ENCODE data around the gene KATNAL1. TPM values are rescaled to one million over a fixed set of nuclear protein-coding genes. Genes with fewer than 3 reads are reported as not detected.

KATNAL1 gene
- total RNA-seq, 1 experiment from 2014 or later = 14.2 TPM

DNA sequence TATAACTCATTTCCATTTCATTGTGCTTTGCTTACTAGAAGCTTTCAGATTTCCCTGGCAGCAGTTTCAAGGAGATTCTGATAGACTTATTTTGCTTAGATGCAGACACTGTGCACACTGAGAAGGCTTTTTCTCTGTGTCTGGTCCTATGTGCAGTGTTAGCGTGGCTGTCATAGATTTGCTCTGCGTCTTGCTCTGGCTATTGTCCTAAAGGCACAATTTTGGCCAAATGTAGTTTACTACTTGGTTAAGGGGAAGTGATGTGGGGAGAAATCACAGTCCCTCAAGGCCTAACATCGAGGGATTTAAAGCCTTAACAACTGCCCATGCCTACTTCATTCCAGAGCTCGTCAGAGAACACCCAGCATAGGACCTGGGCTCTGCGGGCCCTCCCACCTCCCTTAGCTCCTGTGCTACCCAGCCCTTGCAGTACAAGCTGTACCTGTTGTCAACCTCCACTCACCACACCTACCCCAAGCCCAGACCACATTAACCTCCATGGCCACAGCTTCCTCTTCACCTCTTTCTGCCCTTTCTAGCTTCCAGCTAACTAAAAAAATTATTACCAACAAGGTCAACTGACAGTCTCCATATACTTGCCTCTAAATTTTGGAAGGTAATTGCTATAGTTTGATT lies 38.9 kb upstream of the KATNAL1 start (continued):
- TF ChIP-seq, protein P1, sequence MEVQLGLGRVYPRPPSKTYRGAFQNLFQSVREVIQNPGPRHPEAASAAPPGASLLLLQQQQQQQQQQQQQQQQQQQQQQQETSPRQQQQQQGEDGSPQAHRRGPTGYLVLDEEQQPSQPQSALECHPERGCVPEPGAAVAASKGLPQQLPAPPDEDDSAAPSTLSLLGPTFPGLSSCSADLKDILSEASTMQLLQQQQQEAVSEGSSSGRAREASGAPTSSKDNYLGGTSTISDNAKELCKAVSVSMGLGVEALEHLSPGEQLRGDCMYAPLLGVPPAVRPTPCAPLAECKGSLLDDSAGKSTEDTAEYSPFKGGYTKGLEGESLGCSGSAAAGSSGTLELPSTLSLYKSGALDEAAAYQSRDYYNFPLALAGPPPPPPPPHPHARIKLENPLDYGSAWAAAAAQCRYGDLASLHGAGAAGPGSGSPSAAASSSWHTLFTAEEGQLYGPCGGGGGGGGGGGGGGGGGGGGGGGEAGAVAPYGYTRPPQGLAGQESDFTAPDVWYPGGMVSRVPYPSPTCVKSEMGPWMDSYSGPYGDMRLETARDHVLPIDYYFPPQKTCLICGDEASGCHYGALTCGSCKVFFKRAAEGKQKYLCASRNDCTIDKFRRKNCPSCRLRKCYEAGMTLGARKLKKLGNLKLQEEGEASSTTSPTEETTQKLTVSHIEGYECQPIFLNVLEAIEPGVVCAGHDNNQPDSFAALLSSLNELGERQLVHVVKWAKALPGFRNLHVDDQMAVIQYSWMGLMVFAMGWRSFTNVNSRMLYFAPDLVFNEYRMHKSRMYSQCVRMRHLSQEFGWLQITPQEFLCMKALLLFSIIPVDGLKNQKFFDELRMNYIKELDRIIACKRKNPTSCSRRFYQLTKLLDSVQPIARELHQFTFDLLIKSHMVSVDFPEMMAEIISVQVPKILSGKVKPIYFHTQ (CRISPR knock-in tag; IDR thresholded peaks at IDR 0.05) = no peak

DNA sequence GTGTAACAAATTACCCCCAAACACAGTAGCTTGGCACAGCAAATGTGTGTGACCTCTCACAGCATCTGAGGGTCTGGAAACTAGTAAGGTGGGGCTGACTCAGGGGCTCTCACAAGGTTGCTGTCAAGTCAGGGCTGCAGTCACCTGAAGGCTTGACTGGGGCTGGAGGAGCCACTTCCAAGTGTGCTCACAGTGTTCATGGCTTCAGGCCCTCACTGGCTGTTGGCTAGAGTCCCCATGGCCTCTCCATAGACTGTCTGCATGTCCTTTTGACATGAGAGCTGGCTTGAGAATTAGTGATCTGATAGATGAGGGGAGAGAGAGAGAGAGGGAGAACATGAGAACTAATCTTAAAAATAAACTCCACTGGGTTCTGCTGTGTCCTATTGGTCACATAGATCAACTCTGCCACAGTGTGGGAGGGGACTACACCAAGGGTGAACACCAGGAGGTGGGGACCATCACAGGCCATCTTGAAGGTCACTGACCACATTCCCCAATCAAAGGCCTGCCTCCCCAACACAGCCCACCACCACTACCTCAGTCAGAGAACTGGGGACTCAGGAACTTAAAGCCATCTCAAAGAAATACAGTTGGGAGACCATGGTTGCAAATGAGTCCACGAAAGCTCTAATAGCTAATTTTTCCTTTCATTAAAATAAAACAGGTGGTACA lies 38.2 kb upstream of the KATNAL1 start:
- POLR2A ChIA-PET = no interaction called here
- TF ChIP-seq CBFB (CRISPR knock-in tag; IDR thresholded peaks at IDR 0.05; ENCODE audit: low read depth) (no peak), PRRX2 (CRISPR knock-in tag; IDR thresholded peaks at IDR 0.05) (no peak), KAT7 (CRISPR knock-in tag; IDR thresholded peaks at IDR 0.05; ENCODE audit: borderline replicate concordance) (no peak), ZNF416 (CRISPR knock-in tag; IDR thresholded peaks at IDR 0.05) (no peak), ZNF396 (CRISPR knock-in tag; IDR thresholded peaks at IDR 0.05; ENCODE audit: borderline replicate concordance) (no peak), EMX1 (CRISPR knock-in tag; IDR thresholded peaks at IDR 0.05) (no peak)
- Mint-ChIP-seq H3K27ac (no peak overlapping the region), H3K36me3 (no peaks in the 10 kb centered on the region), H3K4me1 (no peaks in the 10 kb centered on the region), H3K9me3 (no peaks in the 10 kb centered on the region), H3K4me3 (no peak overlapping the region), H3K27me3 (ENCODE audit: low read depth) (no peaks in the 10 kb centered on the region)
- no peak for DNase-seq (ENCODE audit: low spot score)
- no peak for ATAC-seq
- CTCF ChIA-PET = no interaction called here

DNA sequence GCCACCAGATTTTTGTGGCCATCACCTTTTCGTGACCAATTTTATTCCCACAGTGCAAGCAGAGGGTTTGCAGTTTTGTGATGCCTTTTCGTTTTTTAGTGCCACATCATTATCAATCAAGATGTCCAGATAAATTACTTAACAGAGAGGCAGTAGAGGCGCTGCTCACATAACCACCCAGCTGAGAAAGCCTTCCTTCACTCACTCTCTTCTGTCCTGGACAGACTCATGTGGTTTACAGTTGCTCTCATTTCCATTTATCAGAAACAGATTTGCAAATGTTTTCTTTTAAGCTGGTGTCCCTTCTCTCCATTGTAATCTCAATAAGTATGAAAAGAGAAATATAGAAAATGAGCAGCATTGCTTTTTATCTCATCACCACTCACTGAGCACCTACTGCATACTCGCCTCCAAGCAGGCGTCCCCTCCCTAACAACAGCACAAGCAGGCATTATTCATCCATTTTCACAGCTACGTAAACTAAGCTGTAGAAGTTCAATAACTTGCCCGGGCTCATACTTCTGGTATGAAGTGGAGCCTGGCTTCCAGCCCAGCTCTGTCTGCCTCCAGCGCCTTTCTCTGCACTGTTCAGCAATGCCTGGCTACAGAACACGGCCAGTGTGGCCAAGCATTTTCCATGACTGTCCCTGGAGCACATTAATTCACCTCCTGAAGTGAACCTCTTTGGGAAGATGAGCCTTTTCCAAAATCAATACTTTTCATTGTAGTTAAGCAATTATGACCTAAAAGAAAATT lies 34.6 kb upstream of the KATNAL1 start:
- no peak for DNase-seq (ENCODE audit: low spot score)
- ChIA-PET POLR2A (no interaction called here), CTCF (interaction anchor here (0.6 to 0.8 kb wide), 2 partner anchors 91 to 209 kb away, joined by 3 to 4 read pairs; no protein-coding TSS in a partner anchor)
- H3K27ac Mint-ChIP-seq = no peak overlapping the region; the same call in 1 of the 2 replicates
- H3K36me3 Mint-ChIP-seq = no peaks in the 10 kb centered on the region
- H3K4me1 Mint-ChIP-seq = peaks cover 7% of the 10 kb centered on the region
- no peak for ATAC-seq
- no peak overlapping the region for H3K4me3 Mint-ChIP-seq
- H3K9me3 Mint-ChIP-seq = no peaks in the 10 kb centered on the region
- H3K27me3 Mint-ChIP-seq (ENCODE audit: low read depth) = no peaks in the 10 kb centered on the region
- TF ChIP-seq, protein P2, sequence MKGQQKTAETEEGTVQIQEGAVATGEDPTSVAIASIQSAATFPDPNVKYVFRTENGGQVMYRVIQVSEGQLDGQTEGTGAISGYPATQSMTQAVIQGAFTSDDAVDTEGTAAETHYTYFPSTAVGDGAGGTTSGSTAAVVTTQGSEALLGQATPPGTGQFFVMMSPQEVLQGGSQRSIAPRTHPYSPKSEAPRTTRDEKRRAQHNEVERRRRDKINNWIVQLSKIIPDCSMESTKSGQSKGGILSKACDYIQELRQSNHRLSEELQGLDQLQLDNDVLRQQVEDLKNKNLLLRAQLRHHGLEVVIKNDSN (CRISPR knock-in tag; IDR thresholded peaks at IDR 0.05) = no peak
- no peak for TF ChIP-seq RELA (CRISPR knock-in tag; IDR thresholded peaks at IDR 0.05; ENCODE audit: borderline replicate concordance)
- TF ChIP-seq, protein P3, sequence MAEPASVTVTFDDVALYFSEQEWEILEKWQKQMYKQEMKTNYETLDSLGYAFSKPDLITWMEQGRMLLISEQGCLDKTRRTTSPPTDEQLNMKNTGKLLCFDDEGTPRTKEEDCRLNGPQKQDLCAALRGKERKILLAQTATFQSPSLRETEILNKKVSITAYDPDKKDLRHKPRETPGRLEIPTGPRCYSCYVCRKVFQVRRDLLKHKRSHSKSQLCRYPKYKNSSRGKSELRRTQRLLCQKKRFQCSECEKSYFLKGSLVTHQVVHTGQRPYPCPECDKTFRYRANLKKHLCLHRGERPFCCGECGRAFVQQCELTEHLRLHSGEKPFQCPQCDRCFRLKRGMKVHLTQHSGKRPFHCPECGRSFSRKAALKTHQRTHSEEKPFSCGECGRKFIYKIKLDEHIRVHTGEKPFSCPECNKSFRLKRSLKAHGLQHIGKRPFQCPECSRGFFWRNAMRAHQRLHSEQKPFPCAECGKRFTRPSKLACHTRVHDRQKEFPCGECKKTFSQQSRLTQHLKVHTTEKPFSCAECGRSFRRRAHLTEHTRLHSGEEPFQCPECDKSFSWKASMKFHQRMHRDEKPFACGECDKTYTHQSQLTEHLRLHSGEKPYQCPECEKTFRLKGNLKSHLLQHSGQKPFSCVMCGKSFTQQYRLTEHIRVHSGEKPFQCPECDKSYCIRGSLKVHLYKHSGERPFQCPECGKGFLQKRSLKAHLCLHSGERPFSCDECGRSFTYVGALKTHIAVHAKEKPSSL (CRISPR knock-in tag; conservative IDR thresholded peaks at IDR 0.05) = no peak
- no peak for TF ChIP-seq FOXP1 (CRISPR knock-in tag; IDR thresholded peaks at IDR 0.05; ENCODE audit: borderline replicate concordance)
- TF ChIP-seq SMAD4 (CRISPR knock-in tag; IDR thresholded peaks at IDR 0.05) = no peak
- TF ChIP-seq, protein P4, sequence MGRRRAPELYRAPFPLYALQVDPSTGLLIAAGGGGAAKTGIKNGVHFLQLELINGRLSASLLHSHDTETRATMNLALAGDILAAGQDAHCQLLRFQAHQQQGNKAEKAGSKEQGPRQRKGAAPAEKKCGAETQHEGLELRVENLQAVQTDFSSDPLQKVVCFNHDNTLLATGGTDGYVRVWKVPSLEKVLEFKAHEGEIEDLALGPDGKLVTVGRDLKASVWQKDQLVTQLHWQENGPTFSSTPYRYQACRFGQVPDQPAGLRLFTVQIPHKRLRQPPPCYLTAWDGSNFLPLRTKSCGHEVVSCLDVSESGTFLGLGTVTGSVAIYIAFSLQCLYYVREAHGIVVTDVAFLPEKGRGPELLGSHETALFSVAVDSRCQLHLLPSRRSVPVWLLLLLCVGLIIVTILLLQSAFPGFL (CRISPR knock-in tag; IDR thresholded peaks at IDR 0.05; ENCODE audit: borderline replicate concordance) = no peak
- TF ChIP-seq, protein P5, sequence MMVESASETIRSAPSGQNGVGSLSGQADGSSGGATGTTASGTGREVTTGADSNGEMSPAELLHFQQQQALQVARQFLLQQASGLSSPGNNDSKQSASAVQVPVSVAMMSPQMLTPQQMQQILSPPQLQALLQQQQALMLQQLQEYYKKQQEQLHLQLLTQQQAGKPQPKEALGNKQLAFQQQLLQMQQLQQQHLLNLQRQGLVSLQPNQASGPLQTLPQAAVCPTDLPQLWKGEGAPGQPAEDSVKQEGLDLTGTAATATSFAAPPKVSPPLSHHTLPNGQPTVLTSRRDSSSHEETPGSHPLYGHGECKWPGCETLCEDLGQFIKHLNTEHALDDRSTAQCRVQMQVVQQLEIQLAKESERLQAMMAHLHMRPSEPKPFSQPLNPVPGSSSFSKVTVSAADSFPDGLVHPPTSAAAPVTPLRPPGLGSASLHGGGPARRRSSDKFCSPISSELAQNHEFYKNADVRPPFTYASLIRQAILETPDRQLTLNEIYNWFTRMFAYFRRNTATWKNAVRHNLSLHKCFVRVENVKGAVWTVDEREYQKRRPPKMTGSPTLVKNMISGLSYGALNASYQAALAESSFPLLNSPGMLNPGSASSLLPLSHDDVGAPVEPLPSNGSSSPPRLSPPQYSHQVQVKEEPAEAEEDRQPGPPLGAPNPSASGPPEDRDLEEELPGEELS (CRISPR knock-in tag; IDR thresholded peaks at IDR 0.05) = no peak
- TF ChIP-seq, protein P6, sequence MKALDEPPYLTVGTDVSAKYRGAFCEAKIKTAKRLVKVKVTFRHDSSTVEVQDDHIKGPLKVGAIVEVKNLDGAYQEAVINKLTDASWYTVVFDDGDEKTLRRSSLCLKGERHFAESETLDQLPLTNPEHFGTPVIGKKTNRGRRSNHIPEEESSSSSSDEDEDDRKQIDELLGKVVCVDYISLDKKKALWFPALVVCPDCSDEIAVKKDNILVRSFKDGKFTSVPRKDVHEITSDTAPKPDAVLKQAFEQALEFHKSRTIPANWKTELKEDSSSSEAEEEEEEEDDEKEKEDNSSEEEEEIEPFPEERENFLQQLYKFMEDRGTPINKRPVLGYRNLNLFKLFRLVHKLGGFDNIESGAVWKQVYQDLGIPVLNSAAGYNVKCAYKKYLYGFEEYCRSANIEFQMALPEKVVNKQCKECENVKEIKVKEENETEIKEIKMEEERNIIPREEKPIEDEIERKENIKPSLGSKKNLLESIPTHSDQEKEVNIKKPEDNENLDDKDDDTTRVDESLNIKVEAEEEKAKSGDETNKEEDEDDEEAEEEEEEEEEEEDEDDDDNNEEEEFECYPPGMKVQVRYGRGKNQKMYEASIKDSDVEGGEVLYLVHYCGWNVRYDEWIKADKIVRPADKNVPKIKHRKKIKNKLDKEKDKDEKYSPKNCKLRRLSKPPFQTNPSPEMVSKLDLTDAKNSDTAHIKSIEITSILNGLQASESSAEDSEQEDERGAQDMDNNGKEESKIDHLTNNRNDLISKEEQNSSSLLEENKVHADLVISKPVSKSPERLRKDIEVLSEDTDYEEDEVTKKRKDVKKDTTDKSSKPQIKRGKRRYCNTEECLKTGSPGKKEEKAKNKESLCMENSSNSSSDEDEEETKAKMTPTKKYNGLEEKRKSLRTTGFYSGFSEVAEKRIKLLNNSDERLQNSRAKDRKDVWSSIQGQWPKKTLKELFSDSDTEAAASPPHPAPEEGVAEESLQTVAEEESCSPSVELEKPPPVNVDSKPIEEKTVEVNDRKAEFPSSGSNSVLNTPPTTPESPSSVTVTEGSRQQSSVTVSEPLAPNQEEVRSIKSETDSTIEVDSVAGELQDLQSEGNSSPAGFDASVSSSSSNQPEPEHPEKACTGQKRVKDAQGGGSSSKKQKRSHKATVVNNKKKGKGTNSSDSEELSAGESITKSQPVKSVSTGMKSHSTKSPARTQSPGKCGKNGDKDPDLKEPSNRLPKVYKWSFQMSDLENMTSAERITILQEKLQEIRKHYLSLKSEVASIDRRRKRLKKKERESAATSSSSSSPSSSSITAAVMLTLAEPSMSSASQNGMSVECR (CRISPR knock-in tag; IDR thresholded peaks at IDR 0.05; ENCODE audit: borderline replicate concordance) = no peak
- TF ChIP-seq SP1 (CRISPR knock-in tag; conservative IDR thresholded peaks at IDR 0.05) = no peak

Data from WTC11 (cell line).